HEK293 (cell line): ENCODE data around the gene CSNK2A1.

ENCODE experiments used
- CTCF ChIA-PET: fragments of 350-600 bp; formaldehyde crosslinking; extraction: SDS; loops from one replicate; lab custom pipeline; 2021; ENCODE audit warnings: antibody characterized with exemption; lab: Yijun Ruan, JAX
- POLR2A ChIA-PET: fragments of 300-600 bp; formaldehyde crosslinking; extraction: SDS; loops from one replicate; lab custom pipeline; 2020; ENCODE audit warnings: antibody characterized with exemption, inconsistent platforms; lab: Yijun Ruan, JAX
- H3K27ac ChIP-seq: fragments of 200-500 bp; sonication (Bioruptor generic); 2 replicates; pipeline ENCODE4 v1.5.1; 2014; ENCODE audit warnings: low read depth, low read length, control low read depth, inconsistent platforms; ENCODE audit errors: extremely low read depth
- H3K36me3 ChIP-seq, 2 experiments: fragments of 200-500 bp in 1 of 2; sonication (Bioruptor generic) in 1 of 2; 1 replicate in 1 of 2; 2 replicates in 1 of 2; pipeline ENCODE4 v1.5.1; 2014 to 2017; ENCODE audit warnings: inconsistent platforms in 2 of 2, low read length in 2 of 2; ENCODE audit not compliant: control insufficient read depth in 2 of 2, insufficient read depth in 1 of 2
- H3K4me1 ChIP-seq: fragments of 200-500 bp; sonication (Bioruptor generic); 2 replicates; pipeline ENCODE4 v1.5.1; 2014; ENCODE audit warnings: mild to moderate bottlenecking, low read length, inconsistent platforms; ENCODE audit not compliant: control insufficient read depth, insufficient read depth
- H3K4me3 ChIP-seq: 2 replicates; pipeline ENCODE4 v1.5.1; 2011; ENCODE audit warnings: low read depth, mild to moderate bottlenecking, control low read depth, low read length, moderate library complexity
- H3K9me3 ChIP-seq: fragments of 200-500 bp; sonication (Bioruptor generic); 2 replicates; pipeline ENCODE4 v1.5.1; 2014; ENCODE audit warnings: low read depth, low read length, inconsistent platforms; ENCODE audit not compliant: control insufficient read depth, insufficient read depth
- BCL11A ChIP-seq: fragments of 450-650 bp; formaldehyde crosslinking; IDR thresholded peaks from 2 replicates; pipeline ENCODE4 v1.5.1; 2016; ENCODE audit warnings: low read depth, missing biosample characterization, missing genetic modification characterization
- BCL11B ChIP-seq: fragments of 450-650 bp; formaldehyde crosslinking; IDR thresholded peaks from 2 replicates; pipeline ENCODE4 v1.5.1; 2016; ENCODE audit warnings: low read depth, missing biosample characterization, missing genetic modification characterization
- GLIS2 ChIP-seq: fragments of 450-650 bp; formaldehyde crosslinking; IDR thresholded peaks from 2 replicates; pipeline ENCODE4 v1.5.1; 2016; ENCODE audit warnings: missing biosample characterization, missing genetic modification characterization
- HOXD13 ChIP-seq: sonication (generic); formaldehyde crosslinking; IDR thresholded peaks from 2 replicates; pipeline ENCODE4 v1.8.0; 2022; ENCODE audit warnings: missing genetic modification reagents, borderline replicate concordance
- IKZF3 ChIP-seq: fragments of 450-650 bp; IDR thresholded peaks from 2 replicates; pipeline ENCODE4 v1.5.0; 2018; ENCODE audit warnings: missing biosample characterization, mild to moderate bottlenecking, missing genetic modification characterization, moderate library complexity
- KLF7 ChIP-seq: fragments of 450-650 bp; formaldehyde crosslinking; IDR thresholded peaks from 2 replicates; pipeline ENCODE4 v1.5.1; 2016; ENCODE audit warnings: missing biosample characterization, missing genetic modification characterization, borderline replicate concordance
- PBX3 ChIP-seq: sonication (generic); formaldehyde crosslinking; IDR thresholded peaks from 2 replicates; pipeline ENCODE4 v1.8.1; 2022; ENCODE audit warnings: mild to moderate bottlenecking, moderate library complexity, missing genetic modification reagents
- SCRT1 ChIP-seq: fragments of 450-650 bp; formaldehyde crosslinking; IDR thresholded peaks from 2 replicates; pipeline ENCODE4 v1.5.1; 2016; ENCODE audit warnings: missing biosample characterization, missing genetic modification characterization, borderline replicate concordance
- SCRT2 ChIP-seq: fragments of 450-650 bp; formaldehyde crosslinking; IDR thresholded peaks from 2 replicates; pipeline ENCODE4 v1.5.1; 2016; ENCODE audit warnings: missing biosample characterization, missing genetic modification characterization
- ZBTB20 ChIP-seq: fragments of 450-650 bp; formaldehyde crosslinking; IDR thresholded peaks from 2 replicates; pipeline ENCODE4 v1.5.1; 2016; ENCODE audit warnings: missing biosample characterization, missing genetic modification characterization
- ZFP41 ChIP-seq: fragments of 450-650 bp; formaldehyde crosslinking; IDR thresholded peaks from 2 replicates; pipeline ENCODE4 v1.5.1; 2016; ENCODE audit warnings: missing biosample characterization, missing genetic modification characterization, borderline replicate concordance
- ZNF138 ChIP-seq: fragments of 450-650 bp; formaldehyde crosslinking; IDR thresholded peaks from 2 replicates; pipeline ENCODE4 v1.5.1; 2016; ENCODE audit warnings: missing biosample characterization, missing genetic modification characterization, borderline replicate concordance
- ZNF23 ChIP-seq: fragments of 450-650 bp; formaldehyde crosslinking; IDR thresholded peaks from 2 replicates; pipeline ENCODE4 v1.5.1; 2016; ENCODE audit warnings: missing biosample characterization, missing genetic modification characterization, borderline replicate concordance
- ZNF335 ChIP-seq: fragments of 450-650 bp; formaldehyde crosslinking; conservative IDR thresholded peaks from 2 replicates; pipeline ENCODE4 v1.5.1; 2016; ENCODE audit warnings: missing biosample characterization, missing genetic modification characterization
- ZNF350 ChIP-seq: fragments of 450-650 bp; formaldehyde crosslinking; IDR thresholded peaks from 2 replicates; pipeline ENCODE4 v1.5.0; 2017; ENCODE audit warnings: missing biosample characterization, mild to moderate bottlenecking, missing genetic modification characterization
- ZNF398 ChIP-seq: fragments of 450-650 bp; formaldehyde crosslinking; IDR thresholded peaks from 2 replicates; pipeline ENCODE4 v1.5.1; 2017; ENCODE audit warnings: missing biosample characterization, missing genetic modification characterization
- ZNF501 ChIP-seq: fragments of 450-650 bp; formaldehyde crosslinking; IDR thresholded peaks from 2 replicates; pipeline ENCODE4 v1.5.1; 2016; ENCODE audit warnings: missing biosample characterization, missing genetic modification characterization
- ZNF514 ChIP-seq: fragments of 450-650 bp; formaldehyde crosslinking; IDR thresholded peaks from 2 replicates; pipeline ENCODE4 v1.5.1; 2016; ENCODE audit warnings: missing biosample characterization, missing genetic modification characterization
- ZNF555 ChIP-seq: fragments of 450-650 bp; formaldehyde crosslinking; conservative IDR thresholded peaks from 2 replicates; pipeline ENCODE4 v1.5.1; 2017; ENCODE audit warnings: missing biosample characterization, mild to moderate bottlenecking, missing genetic modification characterization, inconsistent platforms
- ZNF654 ChIP-seq: fragments of 450-650 bp; formaldehyde crosslinking; IDR thresholded peaks from 2 replicates; pipeline ENCODE4 v1.5.1; 2016; ENCODE audit warnings: low read depth, missing biosample characterization, missing genetic modification characterization
- ZSCAN18 ChIP-seq: fragments of 450-650 bp; formaldehyde crosslinking; IDR thresholded peaks from 2 replicates; pipeline ENCODE4 v1.5.1; 2016; ENCODE audit warnings: missing biosample characterization, missing genetic modification characterization

The CSNK2A1 gene

GRCh38 chr20:503048-503737 is 40.4 kb downstream of the CSNK2A1 start (continued):
- TF ChIP-seq ZSCAN18 (tag by site-specific recombination) (no peak), HOXD13 (CRISPR knock-in tag) (no peak), ZNF335 (tag by site-specific recombination) (no peak), BCL11A (no peak), ZNF514 (tag by site-specific recombination) (no peak), PBX3 (CRISPR knock-in tag) (no peak), ZNF555 (tag by site-specific recombination) (no peak), BCL11B (tag by site-specific recombination) (no peak), ZNF350 (tag by site-specific recombination) (no peak), ZBTB20 (tag by site-specific recombination) (no peak), ZNF138 (tag by site-specific recombination) (no peak)

- Histone ChIP-seq H3K36me3 (peaks cover 75 to 92% of the 10 kb centered on the region in 2 experiments), H3K9me3 (no peaks in the 10 kb centered on the region), H3K27ac (no peak overlapping the region), H3K4me1 (no peaks in the 10 kb centered on the region), H3K4me3 (no peak overlapping the region)
- ChIA-PET CTCF (interaction anchor here (2.0 kb wide), 1 partner anchor 148 kb away, joined by 7 read pairs; no protein-coding TSS in a partner anchor), POLR2A (no interaction called here)
- TF ChIP-seq KLF7 (tag by site-specific recombination) (no peak), GLIS2 (tag by site-specific recombination) (no peak), ZNF501 (no peak), SCRT1 (tag by site-specific recombination) (0 out of 2 replicates have a peak, but pooled peaks have one; percentile 9), IKZF3 (tag by site-specific recombination) (no peak), SCRT2 (tag by site-specific recombination) (peak; percentile 26; the same call in 1 of the 2 replicates), ZNF23 (tag by site-specific recombination) (no peak), ZNF654 (tag by site-specific recombination) (no peak), ZNF398 (no peak), ZFP41 (no peak)
These were observed 45.6 kb downstream of the CSNK2A1 start for GRCh38 chr20:497979-498378.
